ENCODE results near the gene P2RY10.

GRCh38 chrX:78957049-78957767, 12.0 kb downstream of the P2RY10 start:
- TF ChIP-seq YY1 (IDR thresholded peaks at IDR 0.05; ENCODE audit: insufficient read depth, insufficient read length) = no peak
- TF ChIP-seq ZNF274 (IDR thresholded peaks at IDR 0.05; ENCODE audit: low read depth, low read length) = no peak

All from NT2/D1 (cell line).